SU-DHL-6 (cell line): ENCODE data around the gene KRT38.

Experiments
- CTCF ChIP-seq: fragments of 200-600 bp; sonication (generic); IDR thresholded peaks from one replicate; pipeline ENCODE4 v1.5.1; 2017; ENCODE audit warnings: antibody characterized with exemption, mild to moderate bottlenecking, low read length, moderate library complexity; ENCODE audit not compliant: insufficient read depth, poor library complexity, severe bottlenecking
- EZH2phosphoT487 ChIP-seq: fragments of 200-600 bp; sonication (generic), shearing (Covaris generic); conservative IDR thresholded peaks from 2 replicates; pipeline ENCODE4 v1.6.1; 2018; ENCODE audit warnings: mild to moderate bottlenecking, antibody characterized with exemption, low read length, moderate library complexity, mixed read lengths

- no peak for TF ChIP-seq EZH2phosphoT487
- TF ChIP-seq CTCF: no peak
These were observed 1.4 kb downstream of the KRT38 start for GRCh38 chr17:41439375-41439774.
